ENCODE data around the gene P3H1.
"Not testable (repeated sequence)": the region's sequence is repeated elsewhere in the genome, so short reads cannot be mapped to it uniquely, and the experiment has no call there.

Gene P3H1

GRCh38 chr1:42730002-42730401, 36.8 kb downstream of the P3H1 start:
- DNase-seq (ENCODE audit: low read depth in 3 of 3), result no peak

GRCh38 chr1:42725820-42726219, 41.0 kb downstream of the P3H1 start:
- DNase-seq (ENCODE audit: low read depth in 3 of 3), result not testable (repeated sequence)

- no peak for DNase-seq (ENCODE audit: low read depth in 3 of 3)
Measured at GRCh38 chr1:42723511-42723910, 43.3 kb downstream of the P3H1 start.

GRCh38 chr1:42722403-42722802, 44.4 kb downstream of the P3H1 start:
- DNase-seq (ENCODE audit: low read depth in 3 of 3), result not testable (repeated sequence)

GRCh38 chr1:42721926-42722325, 44.9 kb downstream of the P3H1 start:
- no peak for DNase-seq (ENCODE audit: low read depth in 3 of 3)

- DNase-seq (ENCODE audit: low read depth in 3 of 3), result no peak
Measured at GRCh38 chr1:42720868-42721267, 46.0 kb downstream of the P3H1 start.

- DNase-seq (ENCODE audit: low read depth in 3 of 3), result not testable (repeated sequence)
Measured at GRCh38 chr1:42714441-42714840, 52.4 kb downstream of the P3H1 start.

- no peak for DNase-seq (ENCODE audit: low read depth in 3 of 3)
Measured at GRCh38 chr1:42713293-42713692, 53.5 kb downstream of the P3H1 start.

- not testable (repeated sequence) for DNase-seq (ENCODE audit: low read depth in 3 of 3)
Measured at GRCh38 chr1:42712808-42713207, 54.0 kb downstream of the P3H1 start.

- DNase-seq (ENCODE audit: low read depth in 3 of 3), result no peak
Measured at GRCh38 chr1:42703888-42704464, 62.9 kb downstream of the P3H1 start.

- DNase-seq (ENCODE audit: low read depth in 3 of 3), result no peak
Measured at GRCh38 chr1:42700006-42700405, 66.8 kb downstream of the P3H1 start.

- DNase-seq (ENCODE audit: low read depth in 3 of 3), result no peak
Measured at GRCh38 chr1:42698081-42698813, 68.6 kb downstream of the P3H1 start.
